Esophagus muscularis mucosa (tissue), 3 donors: ENCODE results near the gene FAM53A.

Source experiments
- CTCF ChIP-seq, 3 experiments: fragments of 200-600 bp in 2 of 3; fragments of 450-650 bp in 1 of 3; sonication (generic) in 2 of 3; IDR thresholded peaks; one replicate each; pipeline ENCODE4 v1.5.1; 2017 to 2019; ENCODE audit warnings: antibody characterized with exemption in 3 of 3, mild to moderate bottlenecking in 2 of 3, moderate library complexity in 1 of 3
- POLR2A ChIP-seq: fragments of 450-650 bp; IDR thresholded peaks from one replicate; pipeline ENCODE4 v1.6.1; 2017; ENCODE audit warnings: antibody characterized with exemption, moderate library complexity, mild to moderate bottlenecking, low read depth
- POLR2AphosphoS5 ChIP-seq, 2 donors: sonication (generic); formaldehyde crosslinking; IDR thresholded peaks; one replicate each; pipeline ENCODE4 v1.6.1; 2017; ENCODE audit warnings: antibody characterized with exemption in 2 of 2

GRCh38 chr4:1683736-1684505 lies at the start of gene FAM53A:
- TF ChIP-seq CTCF (IDR thresholded peaks at IDR 0.05) (peak in 1 of 3 experiments; percentile 10), POLR2AphosphoS5 (IDR thresholded peaks at IDR 0.05) (peak; percentile 3 to 64), POLR2A (no peak)
